ENCODE results near the gene MARCHF11.

Gene MARCHF11

GRCh38 chr5:16140944-16141343 is 38.6 kb downstream of the MARCHF11 start:
- no peak for TF ChIP-seq CTCF (IDR thresholded peaks at IDR 0.05)
- Mint-ChIP-seq H3K9me3 (peaks cover 28% of the 10 kb centered on the region), H3K27me3 (ENCODE audit: low read depth, poor library complexity) (no peaks in the 10 kb centered on the region), H3K36me3 (ENCODE audit: low read depth) (no peaks in the 10 kb centered on the region), H3K4me1 (no peaks in the 10 kb centered on the region), H3K4me3 (no peak overlapping the region), H3K27ac (no peak overlapping the region)
- DNase-seq = no peak

GRCh38 chr5:16140417-16140816 is 39.2 kb downstream of the MARCHF11 start:
- DNase-seq = no peak
- H3K9me3 Mint-ChIP-seq = peaks cover 28% of the 10 kb centered on the region
- no peaks in the 10 kb centered on the region for H3K27me3 Mint-ChIP-seq (ENCODE audit: low read depth, poor library complexity)
- H3K4me3 Mint-ChIP-seq = no peak overlapping the region
- no peak for TF ChIP-seq CTCF (IDR thresholded peaks at IDR 0.05)
- no peak overlapping the region for H3K27ac Mint-ChIP-seq
- no peaks in the 10 kb centered on the region for H3K36me3 Mint-ChIP-seq (ENCODE audit: low read depth)
- H3K4me1 Mint-ChIP-seq = no peaks in the 10 kb centered on the region

- no peak overlapping the region for H3K4me3 Mint-ChIP-seq
- H3K4me1 Mint-ChIP-seq = no peaks in the 10 kb centered on the region
- H3K27me3 Mint-ChIP-seq (ENCODE audit: low read depth, poor library complexity) = peaks cover 3% of the 10 kb centered on the region
- TF ChIP-seq CTCF (IDR thresholded peaks at IDR 0.05) = no peak
- H3K9me3 Mint-ChIP-seq = peaks cover 28% of the 10 kb centered on the region
- H3K27ac Mint-ChIP-seq = no peak overlapping the region
- DNase-seq = no peak
- no peaks in the 10 kb centered on the region for H3K36me3 Mint-ChIP-seq (ENCODE audit: low read depth)
Measured at GRCh38 chr5:16137177-16137576, 42.4 kb downstream of the MARCHF11 start.

GRCh38 chr5:16135506-16135905 is 44.1 kb downstream of the MARCHF11 start:
- H3K27me3 Mint-ChIP-seq (ENCODE audit: low read depth, poor library complexity) = peaks cover 3% of the 10 kb centered on the region
- TF ChIP-seq CTCF (IDR thresholded peaks at IDR 0.05) = no peak
- no peaks in the 10 kb centered on the region for H3K4me1 Mint-ChIP-seq
- H3K9me3 Mint-ChIP-seq = peaks cover 27% of the 10 kb centered on the region
- H3K4me3 Mint-ChIP-seq = no peak overlapping the region
- no peak overlapping the region for H3K27ac Mint-ChIP-seq
- no peak for DNase-seq
- no peaks in the 10 kb centered on the region for H3K36me3 Mint-ChIP-seq (ENCODE audit: low read depth)

- no peak for DNase-seq
- Mint-ChIP-seq H3K36me3 (ENCODE audit: low read depth) (no peaks in the 10 kb centered on the region), H3K9me3 (peaks cover 25% of the 10 kb centered on the region), H3K27ac (no peak overlapping the region), H3K27me3 (ENCODE audit: low read depth, poor library complexity) (peaks cover 3% of the 10 kb centered on the region), H3K4me3 (no peak overlapping the region), H3K4me1 (no peaks in the 10 kb centered on the region)
- TF ChIP-seq CTCF (IDR thresholded peaks at IDR 0.05) = no peak
Measured at GRCh38 chr5:16135003-16135402, 44.6 kb downstream of the MARCHF11 start.

GRCh38 chr5:16134204-16134603 is 45.4 kb downstream of the MARCHF11 start:
- Mint-ChIP-seq H3K9me3 (peaks cover 20% of the 10 kb centered on the region), H3K4me1 (no peaks in the 10 kb centered on the region), H3K27ac (no peak overlapping the region), H3K27me3 (ENCODE audit: low read depth, poor library complexity) (peaks cover 3% of the 10 kb centered on the region), H3K36me3 (ENCODE audit: low read depth) (no peaks in the 10 kb centered on the region), H3K4me3 (no peak overlapping the region)
- no peak for TF ChIP-seq CTCF (IDR thresholded peaks at IDR 0.05)
- no peak for DNase-seq
